T-helper 2 cell (primary cell): ENCODE results near the gene SULT1E1.
"Not testable (repeated sequence)": the region's sequence is repeated elsewhere in the genome, so short reads cannot be mapped to it uniquely, and the experiment has no call there.

Experiments
- DNase-seq, 5 experiments: peaks; one replicate each; pipeline versions ENCODE4 v3.0.0 to v3.0.0-alpha.2; 2012 to 2022

SULT1E1 gene

GRCh38 chr4:69838977-69839376, 21.0 kb downstream of the SULT1E1 start:
- DNase-seq: no peak

DNA sequence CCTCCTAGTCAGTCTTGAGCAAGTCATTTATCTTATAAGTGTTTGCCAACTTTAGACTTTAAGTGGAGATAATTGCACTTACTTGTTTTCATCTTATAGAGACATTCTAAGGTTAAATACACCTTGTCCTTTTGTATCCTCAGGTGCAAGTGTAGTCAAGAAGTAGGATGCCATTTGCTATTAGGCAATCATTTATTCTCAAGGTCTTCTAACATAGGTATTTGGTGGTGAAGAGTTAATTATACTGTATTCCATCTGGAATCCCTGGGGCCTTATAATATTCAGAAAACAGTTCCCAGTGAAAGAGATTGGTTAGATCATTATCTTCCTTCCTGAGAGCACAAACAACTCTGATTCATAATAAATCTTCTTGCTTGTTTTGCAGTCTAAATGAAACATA, 23.7 kb downstream of the SULT1E1 start:
- no peak for DNase-seq

DNA sequence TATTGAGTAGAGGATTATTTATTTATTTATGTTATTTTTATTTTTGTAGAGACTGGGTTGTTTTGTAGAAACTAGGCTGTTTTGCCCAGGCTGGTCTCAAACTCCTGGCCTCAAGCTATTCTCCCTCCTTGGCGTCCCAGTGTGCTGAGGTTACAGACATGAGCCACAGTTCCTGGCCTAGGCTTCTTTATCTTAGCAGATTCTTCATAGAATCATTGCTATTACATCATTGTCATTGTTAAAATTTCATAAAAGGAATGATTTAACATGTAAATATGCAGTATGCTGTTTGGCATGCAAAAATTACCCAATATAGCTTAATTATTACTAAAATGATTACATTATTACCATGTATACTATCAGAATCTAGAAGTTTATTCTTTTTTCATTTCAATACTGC, 24.2 kb downstream of the SULT1E1 start:
- DNase-seq: no peak

DNA sequence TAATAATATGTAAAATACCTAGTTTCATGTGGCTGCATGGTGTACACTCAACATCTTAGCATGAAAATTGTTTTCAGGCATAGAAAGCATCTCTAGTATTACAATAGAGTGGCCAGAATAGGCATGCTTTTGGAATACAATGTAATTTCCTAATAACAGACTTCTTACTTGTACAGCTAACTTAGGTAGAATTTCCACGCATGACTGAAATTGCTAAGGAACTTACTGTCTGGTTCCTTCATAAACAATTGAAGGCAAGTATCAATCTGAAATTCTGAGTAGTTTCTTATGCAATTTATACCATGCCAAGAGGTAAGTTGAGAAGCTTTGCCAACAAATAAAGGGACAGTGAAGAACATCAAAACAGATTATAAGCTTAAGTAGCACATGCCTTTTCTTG, 26.7 kb downstream of the SULT1E1 start:
- DNase-seq: no peak

DNA sequence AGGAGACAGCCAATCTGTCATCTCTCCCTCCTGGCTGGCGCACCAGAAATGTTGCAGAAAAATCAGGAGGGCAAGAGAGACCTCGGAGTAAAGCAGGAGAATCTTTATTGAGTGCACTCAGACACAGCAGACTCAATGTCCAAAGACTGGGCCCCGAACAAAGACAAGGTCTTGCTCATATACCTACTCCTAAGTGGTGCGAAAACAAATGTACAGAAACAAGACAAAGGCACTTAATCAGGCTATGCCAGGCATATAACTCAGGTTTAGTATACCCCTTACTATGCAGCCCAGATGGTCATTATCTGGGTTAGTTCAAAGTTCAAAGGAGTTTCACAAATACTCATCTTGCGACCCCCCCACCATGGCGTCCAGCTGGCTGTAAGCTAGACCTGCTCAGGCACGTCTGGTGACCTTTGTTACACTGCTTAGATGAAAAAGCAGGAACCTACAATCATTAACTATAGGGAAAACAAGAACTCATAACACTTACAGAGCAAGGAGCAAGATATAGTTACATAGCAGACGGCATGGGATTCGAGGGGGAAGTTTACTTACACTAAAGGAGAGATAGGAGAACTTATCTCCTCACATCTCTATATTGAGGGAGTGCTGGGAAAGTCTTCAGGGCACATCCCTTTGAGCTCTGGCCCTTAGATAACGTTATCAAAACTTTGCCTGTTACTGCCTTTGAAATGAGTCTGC, 27.5 kb downstream of the SULT1E1 start:
- no peak for DNase-seq

DNA sequence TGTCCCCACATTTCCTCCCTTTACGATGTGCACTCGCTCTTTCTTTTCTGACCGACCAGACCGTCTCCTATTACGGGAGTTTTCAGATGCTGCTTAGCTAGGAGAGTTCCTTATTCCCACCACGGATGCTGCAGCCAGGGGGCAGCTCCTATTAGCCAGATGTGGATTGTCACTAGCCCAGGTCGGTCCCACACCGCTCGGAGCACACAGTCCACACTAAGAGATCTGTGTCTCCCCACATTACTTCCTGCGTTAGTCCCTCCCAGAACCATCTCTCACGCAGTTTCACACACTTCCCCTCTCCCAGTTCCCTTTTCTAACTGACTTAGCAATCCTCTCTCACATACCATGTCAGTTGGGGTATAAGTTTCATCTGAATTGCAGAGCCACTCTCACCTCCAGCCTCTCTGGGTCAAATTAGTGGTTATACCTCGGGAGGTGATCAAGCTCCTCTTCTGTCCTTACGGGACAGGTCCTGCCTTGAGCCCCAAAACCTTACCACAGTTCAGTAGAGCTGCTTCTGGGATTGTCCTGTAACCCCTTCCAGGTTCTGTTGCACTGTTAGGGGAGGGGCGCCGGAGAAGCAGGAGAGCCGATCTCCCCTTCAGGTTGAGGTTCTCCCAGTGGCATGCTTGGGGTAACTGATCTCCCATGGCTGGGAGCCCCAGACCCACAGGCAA, 28.2 kb downstream of the SULT1E1 start:
- DNase-seq: peak in 1 of 5 experiments; percentile 7

- no peak for DNase-seq
Observed at GRCh38 chr4:69831270-69831627, 28.7 kb downstream of the SULT1E1 start.

- peak in 1 of 5 experiments; percentile 7 for DNase-seq
Observed at GRCh38 chr4:69830560-69831269, 29.2 kb downstream of the SULT1E1 start.

- no peak for DNase-seq
Observed at GRCh38 chr4:69830192-69830559, 29.8 kb downstream of the SULT1E1 start.

DNA sequence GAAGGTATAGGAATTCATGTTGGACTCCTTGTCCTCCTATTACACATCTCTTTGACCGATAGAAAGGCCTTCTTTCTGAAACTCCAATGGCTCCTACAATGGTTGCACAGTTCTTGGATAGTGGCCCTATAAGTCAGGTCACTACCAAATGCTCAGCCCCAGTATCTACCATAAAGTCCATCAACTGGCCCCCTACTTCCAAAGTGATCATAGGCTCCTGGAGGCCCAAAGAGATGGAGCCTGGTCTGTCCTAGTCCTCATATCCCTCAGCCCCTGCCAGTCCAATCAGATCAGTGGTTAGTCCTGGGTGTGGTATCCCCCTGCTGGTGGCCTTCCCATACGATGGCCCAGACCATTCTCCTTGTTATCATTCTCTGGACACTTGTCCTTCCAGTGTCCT, 30.3 kb downstream of the SULT1E1 start:
- DNase-seq: no peak

DNA sequence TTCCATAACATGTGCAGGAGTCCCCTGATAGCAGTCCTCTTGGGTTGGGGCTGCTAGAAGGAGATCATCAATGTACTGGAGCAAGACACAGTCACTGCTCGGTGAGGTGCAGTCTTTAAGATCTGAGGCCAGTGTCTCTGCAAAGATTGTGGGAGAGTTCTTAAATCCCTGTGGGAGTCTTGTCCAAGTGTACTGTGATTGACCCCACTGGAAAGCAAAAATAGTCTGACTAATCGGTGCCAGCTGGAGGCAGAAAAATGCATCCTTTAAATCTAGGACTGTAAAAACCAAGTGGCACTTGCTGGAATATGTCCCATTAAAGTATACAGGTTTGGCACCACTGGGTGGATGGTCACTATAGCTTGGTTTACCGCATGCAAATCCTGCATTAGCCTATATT, 31.1 kb downstream of the SULT1E1 start:
- no peak for DNase-seq

GRCh38 chr4:69825056-69825455, 34.9 kb downstream of the SULT1E1 start:
- DNase-seq: not testable (repeated sequence)

- DNase-seq: peak in 2 of 5 experiments; percentile 15 to 41
Observed at GRCh38 chr4:69823481-69824186, 36.3 kb downstream of the SULT1E1 start.

- DNase-seq: no peak
Observed at GRCh38 chr4:69823048-69823447, 36.9 kb downstream of the SULT1E1 start.

- DNase-seq: no peak
Observed at GRCh38 chr4:69822198-69822597, 37.7 kb downstream of the SULT1E1 start.

DNA sequence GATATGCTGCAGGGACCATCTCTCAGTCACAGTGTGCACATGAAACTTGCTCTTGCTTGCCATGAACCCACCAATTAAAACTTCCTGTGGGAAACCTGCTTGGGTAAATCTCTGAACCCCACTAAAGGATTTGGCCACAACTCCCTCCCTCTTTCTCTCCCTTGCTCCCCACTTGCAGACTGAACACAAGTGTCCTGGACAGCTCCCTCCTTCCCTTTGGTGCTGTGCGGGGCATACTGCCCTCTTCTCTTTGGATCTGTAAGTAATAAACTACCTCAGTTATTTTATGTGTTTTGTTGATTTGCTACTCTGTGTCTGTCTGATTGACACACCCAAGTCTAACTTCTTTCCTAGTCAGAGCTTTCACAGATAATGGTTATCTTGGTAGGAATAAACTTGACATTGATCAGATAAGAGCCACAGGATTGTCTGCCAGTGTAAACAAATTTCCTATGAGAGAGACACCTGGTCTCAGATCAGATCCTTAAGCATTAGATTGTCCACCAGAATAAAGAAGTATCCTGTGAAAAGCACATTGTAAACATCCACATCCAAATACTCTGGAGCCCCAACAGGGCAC, 41.8 kb downstream of the SULT1E1 start:
- no peak for DNase-seq

GRCh38 chr4:69816236-69816635, 43.7 kb downstream of the SULT1E1 start:
- no peak for DNase-seq

GRCh38 chr4:69813628-69814027, 46.3 kb downstream of the SULT1E1 start:
- DNase-seq: no peak

DNA sequence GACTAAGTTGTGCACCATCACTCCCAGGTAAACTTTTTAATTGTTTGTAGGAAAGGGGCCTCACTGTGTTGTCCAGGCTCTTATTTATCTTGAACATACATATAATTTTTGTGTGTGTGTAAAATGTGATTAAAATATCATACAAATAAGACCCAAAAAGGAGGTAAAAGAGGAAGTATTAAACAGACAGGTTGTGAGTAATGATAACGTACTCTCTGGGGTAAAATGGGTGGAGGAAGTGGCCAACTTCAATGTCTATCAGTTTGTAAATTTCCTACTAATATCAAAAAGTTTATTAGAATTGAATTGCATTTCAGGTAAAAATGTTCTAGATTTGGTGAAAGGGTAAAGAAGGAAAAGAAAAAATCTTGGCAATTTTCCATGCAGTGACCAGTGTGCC, 48.8 kb downstream of the SULT1E1 start:
- no peak for DNase-seq

DNA sequence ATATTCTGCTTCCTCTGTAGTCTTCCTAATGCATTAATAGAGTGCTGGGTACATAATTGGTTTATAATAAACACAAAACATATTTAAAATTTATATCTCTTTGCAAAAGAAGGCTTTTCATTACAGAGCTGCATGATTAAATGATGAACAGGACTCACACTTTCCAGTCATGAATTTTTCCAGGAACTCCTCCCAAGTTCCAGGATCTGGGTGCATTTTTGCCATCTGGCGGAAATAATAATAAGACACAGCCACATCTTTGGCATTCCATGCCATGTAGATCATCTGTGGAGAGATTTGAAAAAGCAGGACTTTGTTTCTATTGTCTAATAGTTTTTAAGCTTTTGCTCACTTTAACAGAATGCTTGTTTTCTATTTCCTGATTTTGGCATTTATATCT, 59.3 kb downstream of the SULT1E1 start:
- no peak for DNase-seq

- no peak for DNase-seq
Observed at GRCh38 chr4:69799337-69799736, 60.6 kb downstream of the SULT1E1 start.

DNA sequence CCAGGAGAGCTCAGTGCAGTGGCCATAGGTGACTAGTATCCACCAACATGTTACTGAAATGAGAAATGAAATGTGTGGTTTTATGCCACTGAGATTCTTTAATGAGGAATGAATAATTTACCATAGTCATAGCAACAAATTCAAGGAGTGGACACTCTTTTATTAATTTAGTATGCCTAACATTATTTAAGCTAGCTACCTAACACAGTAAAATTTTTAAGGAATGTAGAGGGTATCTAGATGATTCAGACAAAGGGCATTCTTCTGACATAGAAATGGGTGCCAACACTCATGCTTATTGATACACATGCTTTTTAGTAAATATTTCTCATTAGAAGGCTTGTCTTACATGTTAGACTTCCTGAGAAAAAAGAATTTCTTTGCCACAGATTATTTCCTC, 66.2 kb downstream of the SULT1E1 start:
- no peak for DNase-seq
